Measurements from ENCODE around the gene STK38L. TPM values are rescaled to one million over a fixed set of nuclear protein-coding genes. Genes with fewer than 3 reads are reported as not detected.

The STK38L gene
- total and polyA plus RNA-seq, 9 of the 15 experiments (the other 6 are each of a cell fraction or from before 2014, with no cell fraction given), result 2.6 to 10.7 (median 6.9) TPM

DNA sequence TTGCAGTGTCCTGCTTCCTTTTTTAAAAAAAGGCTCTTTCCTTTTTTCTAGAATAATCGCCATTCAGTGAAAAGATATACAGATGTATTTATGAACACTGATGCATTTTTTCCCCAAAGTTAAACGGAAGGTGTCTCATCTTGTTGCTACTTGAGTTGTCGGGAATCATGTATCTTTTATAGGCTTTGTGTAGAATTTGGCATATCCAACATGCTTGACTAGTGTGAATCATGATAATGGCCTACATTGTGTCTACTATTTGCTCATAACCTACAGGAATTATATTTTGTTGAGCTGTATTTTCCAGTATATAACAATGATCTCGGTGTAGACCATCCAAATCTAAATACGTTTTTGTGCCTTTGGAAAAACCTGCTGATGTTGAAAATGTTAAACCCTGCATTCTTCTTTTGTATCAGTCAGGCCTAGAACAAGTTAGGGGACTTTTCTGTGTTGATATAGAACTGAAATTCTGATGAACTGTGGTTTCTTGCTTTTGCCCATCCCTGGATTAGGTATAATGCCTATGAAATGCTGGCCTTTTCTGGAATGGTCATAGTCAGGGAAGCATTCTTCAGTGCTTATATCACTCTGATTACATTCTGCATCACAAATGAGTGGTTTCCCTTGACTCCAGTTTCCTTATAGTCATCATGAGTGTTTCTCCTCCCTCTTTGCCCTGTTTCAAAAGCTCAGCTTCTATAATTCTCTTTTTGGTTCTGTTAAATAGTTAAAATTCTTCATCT, 99.3 kb downstream of the STK38L start:
- H3K4me3 ChIP-seq, result no peak overlapping the region
- FAIRE-seq (no peak), DNase-seq (ENCODE audit: extremely low read depth in 1 of 4, low spot score in 3 of 4) (no peak), ATAC-seq (no peak)
- no peak overlapping the region for H3K4me2 ChIP-seq (ENCODE audit: insufficient read depth, low read length)
- no peaks in the 10 kb centered on the region for H3K36me3 ChIP-seq (ENCODE audit: control insufficient read depth, insufficient read depth, low read length)
- TF ChIP-seq ZNF253 (CRISPR knock-in tag; conservative IDR thresholded peaks at IDR 0.05), result no peak
- no peak for TF ChIP-seq ZNF146 (CRISPR knock-in tag; IDR thresholded peaks at IDR 0.05; ENCODE audit: unreplicated experiment)
- no peak for TF ChIP-seq TEAD4 (IDR thresholded peaks at IDR 0.05; ENCODE audit: low read length)
- TF ChIP-seq TEAD4 (CRISPR knock-in tag; IDR thresholded peaks at IDR 0.05; ENCODE audit: borderline replicate concordance), result no peak
- 1% methylated on average over 5 of the region's 5 CpGs for WGBS (ENCODE audit: insufficient coverage, low coverage, missing lambda C conversion rate)
- H3K27me3 ChIP-seq (ENCODE audit: control insufficient read depth in 2 of 2, insufficient read depth in 2 of 2, low read length in 2 of 2), result no peaks in the 10 kb centered on the region
- ChIA-PET POLR2A (no interaction called here), CTCF (ENCODE audit: low intra/inter-chr PET ratio) (no interaction called here)
- no peaks in the 10 kb centered on the region for H3K9me1 ChIP-seq (ENCODE audit: control insufficient read depth, insufficient read depth, low read length)
- no peak overlapping the region for H3K9ac ChIP-seq (ENCODE audit: insufficient read depth in 1 of 2, low read depth in 2 of 2, low read length in 2 of 2)
- H4K20me1 ChIP-seq (replicated peaks; ENCODE audit: control insufficient read depth, insufficient read depth, low read length), result no peaks in the 10 kb centered on the region
- H3K27ac ChIP-seq (ENCODE audit: extremely low read depth, low read depth, low read length), result no peak overlapping the region
- no peaks in the 10 kb centered on the region for H3K79me2 ChIP-seq (ENCODE audit: control insufficient read depth, insufficient read depth, low read length)
- intact Hi-C loops (cut with micrococcal nuclease) (no loop called here), in situ Hi-C loops (cut with MboI) (no loop called here)
- no peaks in the 10 kb centered on the region for H3K4me1 ChIP-seq (replicated peaks in 1 of 2; ENCODE audit: control insufficient read depth in 2 of 2, insufficient read depth in 2 of 2, low read length in 2 of 2)
- BruUV-seq (replicated peaks), result no TSS peak
- H3K9me3 ChIP-seq (replicated peaks; ENCODE audit: control insufficient read depth, insufficient read depth, low read depth, low read length), result no peaks in the 10 kb centered on the region
- H2AFZ ChIP-seq (ENCODE audit: low read depth, low read length), result no peak overlapping the region

DNA sequence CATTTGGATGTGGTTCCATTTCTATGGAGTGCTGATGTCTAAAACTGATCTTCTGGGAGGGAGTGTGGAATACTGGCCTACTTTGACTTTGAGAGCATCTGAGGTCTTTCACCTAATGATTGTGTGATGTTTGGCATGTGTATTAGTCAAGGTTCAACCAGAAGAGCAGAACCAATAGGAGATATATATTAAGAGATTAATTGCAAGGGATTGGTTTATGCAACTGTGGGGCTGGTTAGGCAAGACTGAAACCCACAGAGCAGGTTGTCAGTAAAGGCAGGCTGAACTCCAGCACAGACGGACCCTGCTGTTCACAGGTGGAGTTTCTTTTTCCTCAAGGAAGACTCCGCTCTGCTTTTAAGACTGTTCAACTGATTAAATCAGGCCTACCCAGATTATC, 100.2 kb downstream of the STK38L start:
- Histone ChIP-seq H3K9ac (ENCODE audit: insufficient read depth in 1 of 2, low read depth in 2 of 2, low read length in 2 of 2) (no peak overlapping the region), H4K20me1 (replicated peaks; ENCODE audit: control insufficient read depth, insufficient read depth, low read length) (no peaks in the 10 kb centered on the region), H3K36me3 (ENCODE audit: control insufficient read depth, insufficient read depth, low read length) (no peaks in the 10 kb centered on the region), H3K79me2 (ENCODE audit: control insufficient read depth, insufficient read depth, low read length) (no peaks in the 10 kb centered on the region), H3K9me1 (ENCODE audit: control insufficient read depth, insufficient read depth, low read length) (no peaks in the 10 kb centered on the region), H3K4me2 (ENCODE audit: insufficient read depth, low read length) (no peak overlapping the region), H3K27me3 (ENCODE audit: control insufficient read depth in 2 of 2, insufficient read depth in 2 of 2, low read length in 2 of 2) (no peaks in the 10 kb centered on the region), H3K27ac (ENCODE audit: extremely low read depth, low read depth, low read length) (no peak overlapping the region), H3K4me1 (replicated peaks in 1 of 2; ENCODE audit: control insufficient read depth in 2 of 2, insufficient read depth in 2 of 2, low read length in 2 of 2) (no peaks in the 10 kb centered on the region), H2AFZ (ENCODE audit: low read depth, low read length) (no peak overlapping the region), H3K4me3 (no peak overlapping the region), H3K9me3 (replicated peaks; ENCODE audit: control insufficient read depth, insufficient read depth, low read depth, low read length) (no peaks in the 10 kb centered on the region)
- intact Hi-C loops (cut with micrococcal nuclease), result no loop called here
- POLR2A ChIA-PET, result no interaction called here
- FAIRE-seq (no peak), DNase-seq (ENCODE audit: extremely low read depth in 1 of 4, low spot score in 3 of 4) (no peak), ATAC-seq (no peak)
- 0% methylated on average over 2 of the region's 2 CpGs for WGBS (ENCODE audit: insufficient coverage, low coverage, missing lambda C conversion rate)
- BruUV-seq (replicated peaks), result no TSS peak
- in situ Hi-C loops (cut with MboI), result no loop called here
- TF ChIP-seq, protein P1, sequence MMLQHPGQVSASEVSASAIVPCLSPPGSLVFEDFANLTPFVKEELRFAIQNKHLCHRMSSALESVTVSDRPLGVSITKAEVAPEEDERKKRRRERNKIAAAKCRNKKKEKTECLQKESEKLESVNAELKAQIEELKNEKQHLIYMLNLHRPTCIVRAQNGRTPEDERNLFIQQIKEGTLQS (IDR thresholded peaks at IDR 0.05), result no peak
- TF ChIP-seq, protein P1 (CRISPR knock-in tag; conservative IDR thresholded peaks at IDR 0.05), result no peak
- no peak for TF ChIP-seq MTA1 (IDR thresholded peaks at IDR 0.05; ENCODE audit: borderline replicate concordance)
- TF ChIP-seq, protein P2, sequence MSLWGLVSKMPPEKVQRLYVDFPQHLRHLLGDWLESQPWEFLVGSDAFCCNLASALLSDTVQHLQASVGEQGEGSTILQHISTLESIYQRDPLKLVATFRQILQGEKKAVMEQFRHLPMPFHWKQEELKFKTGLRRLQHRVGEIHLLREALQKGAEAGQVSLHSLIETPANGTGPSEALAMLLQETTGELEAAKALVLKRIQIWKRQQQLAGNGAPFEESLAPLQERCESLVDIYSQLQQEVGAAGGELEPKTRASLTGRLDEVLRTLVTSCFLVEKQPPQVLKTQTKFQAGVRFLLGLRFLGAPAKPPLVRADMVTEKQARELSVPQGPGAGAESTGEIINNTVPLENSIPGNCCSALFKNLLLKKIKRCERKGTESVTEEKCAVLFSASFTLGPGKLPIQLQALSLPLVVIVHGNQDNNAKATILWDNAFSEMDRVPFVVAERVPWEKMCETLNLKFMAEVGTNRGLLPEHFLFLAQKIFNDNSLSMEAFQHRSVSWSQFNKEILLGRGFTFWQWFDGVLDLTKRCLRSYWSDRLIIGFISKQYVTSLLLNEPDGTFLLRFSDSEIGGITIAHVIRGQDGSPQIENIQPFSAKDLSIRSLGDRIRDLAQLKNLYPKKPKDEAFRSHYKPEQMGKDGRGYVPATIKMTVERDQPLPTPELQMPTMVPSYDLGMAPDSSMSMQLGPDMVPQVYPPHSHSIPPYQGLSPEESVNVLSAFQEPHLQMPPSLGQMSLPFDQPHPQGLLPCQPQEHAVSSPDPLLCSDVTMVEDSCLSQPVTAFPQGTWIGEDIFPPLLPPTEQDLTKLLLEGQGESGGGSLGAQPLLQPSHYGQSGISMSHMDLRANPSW (CRISPR knock-in tag; IDR thresholded peaks at IDR 0.05), result no peak
- TF ChIP-seq, protein P3, sequence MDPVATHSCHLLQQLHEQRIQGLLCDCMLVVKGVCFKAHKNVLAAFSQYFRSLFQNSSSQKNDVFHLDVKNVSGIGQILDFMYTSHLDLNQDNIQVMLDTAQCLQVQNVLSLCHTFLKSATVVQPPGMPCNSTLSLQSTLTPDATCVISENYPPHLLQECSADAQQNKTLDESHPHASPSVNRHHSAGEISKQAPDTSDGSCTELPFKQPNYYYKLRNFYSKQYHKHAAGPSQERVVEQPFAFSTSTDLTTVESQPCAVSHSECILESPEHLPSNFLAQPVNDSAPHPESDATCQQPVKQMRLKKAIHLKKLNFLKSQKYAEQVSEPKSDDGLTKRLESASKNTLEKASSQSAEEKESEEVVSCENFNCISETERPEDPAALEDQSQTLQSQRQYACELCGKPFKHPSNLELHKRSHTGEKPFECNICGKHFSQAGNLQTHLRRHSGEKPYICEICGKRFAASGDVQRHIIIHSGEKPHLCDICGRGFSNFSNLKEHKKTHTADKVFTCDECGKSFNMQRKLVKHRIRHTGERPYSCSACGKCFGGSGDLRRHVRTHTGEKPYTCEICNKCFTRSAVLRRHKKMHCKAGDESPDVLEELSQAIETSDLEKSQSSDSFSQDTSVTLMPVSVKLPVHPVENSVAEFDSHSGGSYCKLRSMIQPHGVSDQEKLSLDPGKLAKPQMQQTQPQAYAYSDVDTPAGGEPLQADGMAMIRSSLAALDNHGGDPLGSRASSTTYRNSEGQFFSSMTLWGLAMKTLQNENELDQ (CRISPR knock-in tag; IDR thresholded peaks at IDR 0.05; ENCODE audit: borderline replicate concordance), result no peak
- CTCF ChIA-PET (ENCODE audit: low intra/inter-chr PET ratio), result no interaction called here

Data from K562 (cell line).